Upper lobe of right lung (tissue), 1 donor: ENCODE data around the gene NUBPL. TPM values are rescaled to one million over a fixed set of nuclear protein-coding genes. Genes with fewer than 3 reads are reported as not detected.

Experiments used
- ATAC-seq: fragments of 200-7000 bp; cut with Tn5 transposase; one replicate; pipeline ENCODE4 v1.9.1; 2020; ENCODE audit warnings: mild to moderate bottlenecking, moderate library complexity
- DNase-seq: peaks from one replicate; pipeline ENCODE4 v3.0.0-alpha.2; 2020
- H3K27ac ChIP-seq: fragments of 200-600 bp; one replicate; pipeline ENCODE4 v1.8.0; 2022
- H3K27me3 ChIP-seq: fragments of 200-600 bp; one replicate; pipeline ENCODE4 v1.8.0; 2022; ENCODE audit warnings: mild to moderate bottlenecking
- H3K36me3 ChIP-seq: fragments of 200-600 bp; one replicate; pipeline ENCODE4 v1.8.0; 2022
- H3K4me1 ChIP-seq: fragments of 200-600 bp; one replicate; pipeline ENCODE4 v1.8.0; 2022
- H3K4me3 ChIP-seq: fragments of 200-600 bp; one replicate; pipeline ENCODE4 v1.8.0; 2022; ENCODE audit warnings: mild to moderate bottlenecking
- H3K9me3 ChIP-seq: fragments of 200-600 bp; one replicate; pipeline ENCODE4 v1.8.0; 2022
- intact Hi-C: fragments of 100-400 bp; cut with DNase I; formaldehyde crosslinking; loops from one replicate; pipeline ENCODE4 v1.11.0; 2022
- total RNA-seq: library from RNA; stranded (reverse); fragmentation: NEBNext Ultra II Directional; extraction: Animal tissue kit (Norgen Biotek cat#: 25700); gene quantifications from one replicate; pipeline ENCODE4 v1.2.1, GENCODE V29; 2021
- TF ChIP-seq, protein P1 (sequence below): fragments of 200-600 bp; IDR thresholded peaks from one replicate; pipeline ENCODE4 v1.8.0; 2022; ENCODE audit warnings: antibody characterized with exemption
- donor health status: DM: no; HTN: yes; CAD: no; lungs with severe emphysema.

The NUBPL gene
- total RNA-seq, 1 donor from 2014 or later, result 12.1 TPM

DNA sequence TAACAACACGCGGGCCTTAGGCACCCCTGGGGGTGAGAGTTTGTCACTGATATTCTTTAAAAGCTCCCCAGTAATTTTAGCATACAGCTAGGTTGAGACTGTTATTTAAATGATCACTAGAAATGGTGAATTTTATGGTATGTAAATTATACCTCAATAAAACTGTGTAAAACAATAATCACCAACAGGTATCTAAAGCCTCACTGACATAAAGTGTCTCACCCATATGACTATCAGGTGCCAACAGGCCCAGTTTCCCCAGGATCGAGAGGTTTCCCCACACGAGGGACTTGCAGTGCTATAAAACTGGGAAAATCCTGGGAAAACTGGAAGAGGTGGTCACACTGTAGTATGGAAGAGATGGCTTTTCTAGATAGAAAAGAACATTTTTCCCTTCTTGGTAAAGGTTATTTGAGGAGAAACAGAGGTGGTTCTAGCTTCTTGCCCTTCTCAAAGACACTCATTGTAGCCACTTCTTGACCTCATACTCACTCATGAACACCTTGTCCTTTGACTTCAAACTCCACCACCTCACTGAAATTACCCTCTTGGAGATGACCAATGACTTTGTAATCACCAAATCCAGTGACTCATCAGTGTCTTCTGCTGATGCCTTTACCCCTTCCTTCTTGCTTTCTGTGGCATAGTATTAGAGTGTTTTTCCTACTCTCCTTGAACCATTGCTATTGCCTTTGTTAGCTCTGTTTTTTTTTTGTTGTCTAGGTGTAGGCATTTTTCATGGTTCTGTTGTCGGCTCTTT is 24.8 kb upstream of the NUBPL start:
- Histone ChIP-seq H3K4me3 (no peak overlapping the region), H3K27ac (no peak overlapping the region), H3K4me1 (no peaks in the 10 kb centered on the region), H3K9me3 (no peaks in the 10 kb centered on the region), H3K36me3 (no peaks in the 10 kb centered on the region), H3K27me3 (no peaks in the 10 kb centered on the region)
- DNase-seq, result no peak
- no peak for ATAC-seq
- intact Hi-C loops, result no loop called here
- TF ChIP-seq, protein P1, sequence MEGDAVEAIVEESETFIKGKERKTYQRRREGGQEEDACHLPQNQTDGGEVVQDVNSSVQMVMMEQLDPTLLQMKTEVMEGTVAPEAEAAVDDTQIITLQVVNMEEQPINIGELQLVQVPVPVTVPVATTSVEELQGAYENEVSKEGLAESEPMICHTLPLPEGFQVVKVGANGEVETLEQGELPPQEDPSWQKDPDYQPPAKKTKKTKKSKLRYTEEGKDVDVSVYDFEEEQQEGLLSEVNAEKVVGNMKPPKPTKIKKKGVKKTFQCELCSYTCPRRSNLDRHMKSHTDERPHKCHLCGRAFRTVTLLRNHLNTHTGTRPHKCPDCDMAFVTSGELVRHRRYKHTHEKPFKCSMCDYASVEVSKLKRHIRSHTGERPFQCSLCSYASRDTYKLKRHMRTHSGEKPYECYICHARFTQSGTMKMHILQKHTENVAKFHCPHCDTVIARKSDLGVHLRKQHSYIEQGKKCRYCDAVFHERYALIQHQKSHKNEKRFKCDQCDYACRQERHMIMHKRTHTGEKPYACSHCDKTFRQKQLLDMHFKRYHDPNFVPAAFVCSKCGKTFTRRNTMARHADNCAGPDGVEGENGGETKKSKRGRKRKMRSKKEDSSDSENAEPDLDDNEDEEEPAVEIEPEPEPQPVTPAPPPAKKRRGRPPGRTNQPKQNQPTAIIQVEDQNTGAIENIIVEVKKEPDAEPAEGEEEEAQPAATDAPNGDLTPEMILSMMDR, result no peak

DNA sequence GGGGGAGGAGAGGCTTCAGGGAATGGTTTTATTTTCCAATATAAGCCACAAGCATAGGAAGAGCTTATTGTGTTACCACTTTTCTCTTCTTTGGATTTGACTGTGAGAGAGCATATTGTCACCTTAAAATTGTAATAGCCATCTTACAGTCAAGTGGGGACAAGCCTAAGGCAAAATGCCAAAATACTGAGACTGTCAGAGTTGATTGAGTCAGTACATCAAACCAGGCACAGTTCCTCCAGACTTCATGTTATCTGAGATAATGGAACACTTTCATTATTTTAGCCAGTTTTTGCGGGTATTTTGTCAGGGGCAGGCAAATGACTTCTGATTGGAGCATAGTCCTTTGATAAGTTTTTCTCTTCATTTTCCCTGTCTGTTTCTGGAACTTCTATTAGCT is 19.5 kb upstream of the NUBPL start:
- no peaks in the 10 kb centered on the region for H3K9me3 ChIP-seq
- H3K4me1 ChIP-seq, result no peaks in the 10 kb centered on the region
- TF ChIP-seq, protein P1, result no peak
- no peaks in the 10 kb centered on the region for H3K36me3 ChIP-seq
- ATAC-seq (no peak), DNase-seq (no peak)
- no peak overlapping the region for H3K27ac ChIP-seq
- H3K4me3 ChIP-seq, result no peak overlapping the region
- H3K27me3 ChIP-seq, result no peaks in the 10 kb centered on the region
- intact Hi-C loops, result no loop called here

DNA sequence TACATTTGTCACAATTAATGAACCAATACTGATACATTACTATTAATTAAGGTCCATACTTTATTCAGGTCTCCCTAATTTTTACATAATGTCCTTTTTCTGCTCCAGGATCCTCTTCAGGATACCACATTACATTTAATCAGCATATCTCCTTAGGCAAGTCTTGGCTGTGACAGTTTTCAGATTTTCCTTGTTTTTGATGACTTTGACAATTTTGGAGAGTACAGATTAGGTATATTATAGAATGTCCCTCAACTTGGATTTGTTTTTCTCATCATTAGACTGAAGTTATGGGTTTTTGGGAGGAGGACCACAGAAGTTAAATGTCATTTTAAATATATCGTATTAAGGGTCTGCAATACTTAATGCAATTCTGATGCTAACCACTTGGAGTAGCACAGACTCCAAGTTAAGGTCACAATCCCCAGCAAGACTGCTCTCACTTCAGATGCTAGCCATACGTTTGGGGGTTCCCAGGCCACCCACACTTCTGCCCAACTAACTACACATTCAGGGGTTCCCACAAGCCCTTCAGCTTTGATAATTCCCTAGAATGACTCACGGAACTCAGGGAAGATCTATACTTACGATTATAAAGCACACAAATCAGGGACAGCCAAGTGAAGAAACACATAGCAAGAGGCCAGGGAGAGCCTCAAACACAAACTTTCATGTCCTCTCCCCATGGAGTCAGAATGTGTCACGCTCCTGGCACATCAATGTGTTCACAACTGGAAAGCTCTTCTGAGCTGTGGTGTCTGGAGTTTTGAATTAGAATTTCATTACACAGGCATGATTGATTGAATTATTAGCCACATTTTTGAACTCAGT is 17.0 kb upstream of the NUBPL start:
- H3K27me3 ChIP-seq, result no peaks in the 10 kb centered on the region
- H3K9me3 ChIP-seq, result no peaks in the 10 kb centered on the region
- no peak overlapping the region for H3K4me3 ChIP-seq
- H3K36me3 ChIP-seq, result no peaks in the 10 kb centered on the region
- ATAC-seq (no peak), DNase-seq (no peak)
- H3K4me1 ChIP-seq, result no peaks in the 10 kb centered on the region
- intact Hi-C loops, result no loop called here
- no peak overlapping the region for H3K27ac ChIP-seq
- TF ChIP-seq, protein P1, result peak; percentile 14

DNA sequence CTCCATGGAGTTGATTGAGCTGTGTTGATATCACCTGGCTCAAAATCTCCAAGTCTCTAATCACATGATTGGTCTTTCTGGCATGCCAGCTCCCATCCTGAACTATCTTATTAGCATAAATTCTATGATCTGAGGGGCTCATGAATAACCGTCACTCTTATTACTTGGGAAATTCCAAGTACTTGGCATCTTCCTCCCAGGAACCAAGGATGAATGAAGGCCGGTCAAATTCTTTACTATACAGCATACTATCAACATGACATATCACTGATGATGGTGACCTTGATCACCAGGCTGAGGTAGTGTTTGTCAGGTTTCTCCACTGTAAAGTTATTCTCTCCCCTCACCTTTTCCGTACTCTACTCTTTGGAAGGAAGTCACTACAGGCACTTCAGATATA is 16.4 kb upstream of the NUBPL start:
- Histone ChIP-seq H3K36me3 (no peaks in the 10 kb centered on the region), H3K27me3 (no peaks in the 10 kb centered on the region), H3K27ac (no peak overlapping the region), H3K4me3 (no peak overlapping the region), H3K4me1 (no peaks in the 10 kb centered on the region), H3K9me3 (no peaks in the 10 kb centered on the region)
- DNase-seq (no peak), ATAC-seq (no peak)
- intact Hi-C loops, result no loop called here
- TF ChIP-seq, protein P1, result no peak

DNA sequence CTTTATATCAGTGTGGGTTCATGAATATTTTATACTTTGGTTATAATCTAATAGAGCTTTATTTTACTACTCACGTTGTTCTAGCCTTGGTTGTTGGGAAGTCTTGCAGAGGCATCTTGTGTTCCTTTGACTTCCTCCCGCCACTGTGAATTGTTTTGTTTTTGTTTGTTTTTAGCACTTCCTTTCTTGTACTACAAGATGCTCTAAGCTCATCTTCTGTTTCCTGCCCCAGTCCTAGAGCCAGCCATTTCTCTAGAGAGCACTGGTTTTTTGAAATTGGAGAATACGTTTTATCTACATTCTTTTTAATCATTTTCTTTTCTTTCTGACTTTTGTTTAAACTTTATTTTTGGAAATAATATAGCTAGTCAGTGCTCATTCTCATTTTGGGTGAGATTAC is 15.9 kb upstream of the NUBPL start:
- no peaks in the 10 kb centered on the region for H3K9me3 ChIP-seq
- no peak overlapping the region for H3K4me3 ChIP-seq
- TF ChIP-seq, protein P1, result no peak
- no peak for ATAC-seq
- intact Hi-C loops, result no loop called here
- H3K27ac ChIP-seq, result no peak overlapping the region
- no peaks in the 10 kb centered on the region for H3K4me1 ChIP-seq
- no peak for DNase-seq
- H3K36me3 ChIP-seq, result no peaks in the 10 kb centered on the region
- no peaks in the 10 kb centered on the region for H3K27me3 ChIP-seq
